Measurements from ENCODE around the gene PPOX.

PPOX gene

GRCh38 chr1:161199506-161200139 lies 33.4 kb downstream of the PPOX start:
- no peak for DNase-seq

- no peak for DNase-seq
Observed at GRCh38 chr1:161200421-161200991, 34.3 kb downstream of the PPOX start.

GRCh38 chr1:161200992-161201835 lies 35.0 kb downstream of the PPOX start:
- no peak for DNase-seq

GRCh38 chr1:161201836-161202712 lies 35.8 kb downstream of the PPOX start, which contains the start of gene NDUFS2:
Gene NDUFS2 (plus strand): TSS chr1:161202367. CDS start chr1:161202386, 19 bp downstream.
- DNase-seq, result peak; percentile 92

GRCh38 chr1:161206411-161207140 lies 40.4 kb downstream of the PPOX start:
- no peak for DNase-seq

GRCh38 chr1:161207173-161207572 lies 40.9 kb downstream of the PPOX start:
- no peak for DNase-seq

GRCh38 chr1:161209790-161210409 lies 43.7 kb downstream of the PPOX start:
- DNase-seq, result no peak

GRCh38 chr1:161214369-161214768 lies 48.1 kb downstream of the PPOX start:
- no peak for DNase-seq

GRCh38 chr1:161215076-161215475 lies 48.9 kb downstream of the PPOX start, which contains the start of gene FCER1G:
Gene FCER1G (plus strand): TSS chr1:161215295. CDS start chr1:161215322, 27 bp downstream.
- DNase-seq, result no peak

- no peak for DNase-seq
Observed at GRCh38 chr1:161216945-161217712, 50.9 kb downstream of the PPOX start.

GRCh38 chr1:161217831-161218230 lies 51.6 kb downstream of the PPOX start:
- no peak for DNase-seq

- no peak for DNase-seq
Observed at GRCh38 chr1:161218301-161219077, 52.3 kb downstream of the PPOX start.

- no peak for DNase-seq
Observed at GRCh38 chr1:161219078-161219892, 53.1 kb downstream of the PPOX start.

- no peak for DNase-seq
Observed at GRCh38 chr1:161220002-161220401, 53.8 kb downstream of the PPOX start.
